K562 (cell line): Measurements from ENCODE around the gene OLFML2B. TPM values are rescaled to one million over a fixed set of nuclear protein-coding genes. Genes with fewer than 3 reads are reported as not detected.

ENCODE experiments used
- ATAC-seq: fragments of 200-7000 bp; cut with Tn5 transposase; 3 replicates; pipeline ENCODE4 v1.9.1; 2020; ENCODE audit warnings: moderate library complexity
- BruUV-seq: library from RNA; stranded (reverse); fragments of 400-500 nt; replicated peaks from 2 replicates; lab custom pipeline; 2021; lab: Mats Ljungman, UMichigan
- CTCF ChIA-PET: fragments of 300-600 bp; formaldehyde crosslinking; extraction: SDS; loops from one replicate; lab custom pipeline; 2021; ENCODE audit warnings: low intra/inter-chr PET ratio; lab: Yijun Ruan, JAX
- POLR2A ChIA-PET: fragments of 300-600, 350-650 bp; sonication (Branson Sonifier 250); formaldehyde crosslinking; extraction: SDS; loops from one replicate; lab custom pipeline; 2021; ENCODE audit warnings: antibody characterized with exemption, inconsistent platforms; lab: Yijun Ruan, JAX
- DNase-seq, 4 experiments: peaks; one replicate each; pipeline versions ENCODE4 v3.0.0 to v3.0.0-alpha.2; 2011 to 2018; ENCODE audit warnings: low spot score in 3 of 4, mixed read lengths in 3 of 4; ENCODE audit errors: extremely low read depth in 1 of 4
- FAIRE-seq: peaks from 2 replicates; lab custom pipeline; 2011; peaks lifted over from hg19 to GRCh38; lab: Jason Lieb, UNC
- H2AFZ ChIP-seq: 2 replicates; pipeline ENCODE4 v1.6.0; 2011; ENCODE audit warnings: low read depth, low read length, control low read depth, inconsistent platforms
- H3K27ac ChIP-seq: fragments of 200-600 bp; 3 replicates; pipeline ENCODE4 v1.8.0; 2011; ENCODE audit warnings: low read depth, mild to moderate bottlenecking, control low read depth, inconsistent platforms, low read length, moderate library complexity, mixed read lengths; ENCODE audit errors: extremely low read depth
- H3K27me3 ChIP-seq, 2 experiments: fragments of 300-600 bp in 1 of 2; 2 replicates in 1 of 2; 3 replicates in 1 of 2; pipeline versions ENCODE4 v1.6.0 to v1.8.0; 2011; ENCODE audit warnings: inconsistent platforms in 2 of 2, low read length in 2 of 2, mild to moderate bottlenecking in 1 of 2, mixed read lengths in 1 of 2, moderate library complexity in 1 of 2; ENCODE audit not compliant: control insufficient read depth in 2 of 2, insufficient read depth in 2 of 2
- H3K36me3 ChIP-seq: fragments of 300-600 bp; 3 replicates; pipeline ENCODE4 v1.8.0; 2011; ENCODE audit warnings: mild to moderate bottlenecking, low read length, inconsistent platforms; ENCODE audit not compliant: control insufficient read depth, insufficient read depth
- H3K4me1 ChIP-seq, 2 experiments: fragments of 200-600 bp in 1 of 2; replicated peaks in 1 of 2; 2 replicates in 1 of 2; 3 replicates in 1 of 2; pipeline versions ENCODE4 v1.5.1 to v1.8.0; 2011; ENCODE audit warnings: inconsistent platforms in 2 of 2, low read length in 2 of 2, mild to moderate bottlenecking in 1 of 2, mixed read lengths in 1 of 2, moderate library complexity in 1 of 2; ENCODE audit not compliant: control insufficient read depth in 2 of 2, insufficient read depth in 2 of 2
- H3K4me2 ChIP-seq: 2 replicates; pipeline ENCODE4 v1.6.1; 2011; ENCODE audit warnings: low read length, control low read depth, inconsistent platforms, mixed read lengths; ENCODE audit not compliant: insufficient read depth
- H3K4me3 ChIP-seq: fragments of 200-600 bp; sonication (generic), shearing (Covaris generic); 2 replicates; pipeline ENCODE4 v1.5.1; 2016; ENCODE audit warnings: control low read depth, inconsistent platforms
- H3K79me2 ChIP-seq: fragments of 200-600 bp; 3 replicates; pipeline ENCODE4 v1.8.0; 2011; ENCODE audit warnings: low read length, inconsistent platforms; ENCODE audit not compliant: control insufficient read depth, insufficient read depth
- H3K9ac ChIP-seq, 2 experiments: 2 replicates each; pipeline versions ENCODE4 v1.6.0 to v1.6.1; 2011; ENCODE audit warnings: low read depth in 2 of 2, low read length in 2 of 2, control low read depth in 1 of 2, inconsistent platforms in 1 of 2, mild to moderate bottlenecking in 1 of 2, mixed read lengths in 1 of 2; ENCODE audit not compliant: insufficient read depth in 1 of 2
- H3K9me1 ChIP-seq: one replicate; pipeline ENCODE4 v1.6.0; 2011; ENCODE audit warnings: inconsistent platforms, mild to moderate bottlenecking, low read length, moderate library complexity; ENCODE audit not compliant: control insufficient read depth, insufficient read depth
- H3K9me3 ChIP-seq: replicated peaks from 2 replicates; pipeline ENCODE4 v1.5.1; 2011; ENCODE audit warnings: low read depth, low read length, inconsistent platforms; ENCODE audit not compliant: control insufficient read depth, insufficient read depth
- H4K20me1 ChIP-seq: replicated peaks from 2 replicates; pipeline ENCODE4 v1.6.1; 2011; ENCODE audit warnings: low read length, inconsistent platforms, mixed read lengths; ENCODE audit not compliant: control insufficient read depth, insufficient read depth
- KLF16 ChIP-seq: IDR thresholded peaks from 2 replicates; pipeline ENCODE4 v1.6.1; 2016; ENCODE audit warnings: antibody characterized with exemption
- RAD21 ChIP-seq, 2 experiments: fragments of 250-450 bp in 1 of 2; fragments of 450-650 bp in 1 of 2; sonication (Bioruptor Pico) in 1 of 2; formaldehyde crosslinking in 1 of 2; IDR thresholded peaks in 1 of 2; conservative IDR thresholded peaks in 1 of 2; 2 replicates each; pipeline versions ENCODE4 v1.4.0 to v1.8.0; 2020 to 2022; ENCODE audit warnings: mild to moderate bottlenecking in 2 of 2, moderate library complexity in 1 of 2
- RCOR1 ChIP-seq, 2 experiments: IDR thresholded peaks; 2 replicates each; pipeline ENCODE4 v1.6.1; 2012; ENCODE audit warnings: low read depth in 2 of 2, low read length in 2 of 2, borderline replicate concordance in 1 of 2, improper control_type of control experiment in 1 of 2
- SMC3 ChIP-seq: conservative IDR thresholded peaks from 2 replicates; pipeline ENCODE4 v1.6.1; 2011; ENCODE audit warnings: low read depth, low read length, improper control_type of control experiment; ENCODE audit not compliant: insufficient read depth
- STAG1 ChIP-seq: sonication (generic); formaldehyde crosslinking; IDR thresholded peaks from 2 replicates; pipeline ENCODE4 v1.5.0; 2020; ENCODE audit warnings: missing genetic modification reagents, borderline replicate concordance
- YY1 ChIP-seq, 3 experiments: IDR thresholded peaks; 2 replicates each; pipeline ENCODE4 v1.6.1; 2011; ENCODE audit warnings: low read length in 2 of 3, mild to moderate bottlenecking in 2 of 3, moderate library complexity in 2 of 3, borderline replicate concordance in 1 of 3, control low read depth in 1 of 3, low read depth in 1 of 3; ENCODE audit not compliant: insufficient read depth in 3 of 3, insufficient replicate concordance in 2 of 3, control insufficient read depth in 1 of 3, insufficient read length in 1 of 3; ENCODE audit errors: extremely low read depth in 1 of 3
- ZNF217 ChIP-seq: sonication (generic); formaldehyde crosslinking; IDR thresholded peaks from 2 replicates; pipeline ENCODE4 v1.8.0; 2022; ENCODE audit warnings: mild to moderate bottlenecking, missing genetic modification reagents
- ZNF24 ChIP-seq: fragments of 450-650 bp; IDR thresholded peaks from 2 replicates; pipeline ENCODE4 v1.6.1; 2016
- ZNF586 ChIP-seq: fragments of 450-650 bp; formaldehyde crosslinking; conservative IDR thresholded peaks from 2 replicates; pipeline ENCODE4 v1.4.0; 2020; ENCODE audit warnings: mild to moderate bottlenecking, moderate library complexity
- WGBS: fragments of 100-300 bp; shearing (Covaris generic); methylation state at CpG from one replicate; pipeline ENCODE4 v1.1.6; 2016; ENCODE audit warnings: low coverage, mixed read lengths; ENCODE audit not compliant: insufficient coverage; ENCODE audit errors: missing lambda C conversion rate; 5-methylcytosine and 5-hydroxymethylcytosine counted together
- in situ Hi-C: fragments of 300-500 bp; cut with MboI; formaldehyde crosslinking; loops from 4 replicates; pipeline ENCODE4 v1.15.0; 2018; ENCODE audit warnings: inconsistent platforms, mixed read lengths
- intact Hi-C: fragments of 100-400 bp; cut with micrococcal nuclease; formaldehyde crosslinking; loops from 2 replicates; pipeline ENCODE4 v1.14.2; 2022
- polyA plus RNA-seq, 8 experiments: library from polyadenylated mRNA; depleted of rRNA in 4 of 8; stranded (reverse) in 5 of 8; unstranded in 3 of 8; fragments of >200 nt; fragmentation: Nextera tagmentation in 2 of 8; fragmentation: Illumina TruSeq in 1 of 8; extraction: Ambion mirVana in 2 of 8; extraction: Trizol in 1 of 8; gene quantifications; 2 replicates each; pipeline versions ENCODE4 v1.2.1 to v1.2.3, GENCODE V29; 2011 to 2014; ENCODE audit warnings: inconsistent platforms in 1 of 8, missing spikeins in 1 of 8
- total RNA-seq, 7 experiments: library from RNA; depleted of rRNA in 6 of 7; stranded (reverse); fragments of >200 nt in 6 of 7; fragmentation: Illumina TruSeq in 2 of 7; extraction: Trizol in 2 of 7; gene quantifications; 2 replicates each; pipeline versions ENCODE4 v1.2.1 to v1.2.3, GENCODE V29; 2011 to 2021; ENCODE audit warnings: low replicate concordance in 1 of 7
- TF ChIP-seq, protein P1 (sequence below): fragments of 250-450 bp; sonication (Bioruptor Pico); IDR thresholded peaks from 2 replicates; pipeline ENCODE4 v1.5.0; 2022; ENCODE audit warnings: mild to moderate bottlenecking
- TF ChIP-seq, protein P2 (sequence below): sonication (generic); formaldehyde crosslinking; IDR thresholded peaks from 2 replicates; pipeline ENCODE4 v1.8.0; 2022; ENCODE audit warnings: missing genetic modification reagents, mild to moderate bottlenecking, moderate library complexity, borderline replicate concordance
- TF ChIP-seq, protein P3 (sequence below): fragments of 450-650 bp; formaldehyde crosslinking; IDR thresholded peaks from 2 replicates; pipeline ENCODE4 v1.4.0; 2020; ENCODE audit warnings: mild to moderate bottlenecking, moderate library complexity
- TF ChIP-seq, protein P4 (sequence below), 3 experiments: IDR thresholded peaks in 2 of 3; conservative IDR thresholded peaks in 1 of 3; 2 replicates each; pipeline ENCODE4 v1.5.1; 2011 to 2012; ENCODE audit warnings: low read length in 3 of 3, mild to moderate bottlenecking in 3 of 3, control low read depth in 2 of 3, improper control_type of control experiment in 1 of 3, inconsistent platforms in 1 of 3, low read depth in 1 of 3, mixed read lengths in 1 of 3, moderate library complexity in 1 of 3; ENCODE audit not compliant: insufficient read depth in 2 of 3

Gene OLFML2B
- total and polyA plus RNA-seq, 9 of the 15 experiments (the other 6 are each of a cell fraction or from before 2014, with no cell fraction given): not detected

DNA sequence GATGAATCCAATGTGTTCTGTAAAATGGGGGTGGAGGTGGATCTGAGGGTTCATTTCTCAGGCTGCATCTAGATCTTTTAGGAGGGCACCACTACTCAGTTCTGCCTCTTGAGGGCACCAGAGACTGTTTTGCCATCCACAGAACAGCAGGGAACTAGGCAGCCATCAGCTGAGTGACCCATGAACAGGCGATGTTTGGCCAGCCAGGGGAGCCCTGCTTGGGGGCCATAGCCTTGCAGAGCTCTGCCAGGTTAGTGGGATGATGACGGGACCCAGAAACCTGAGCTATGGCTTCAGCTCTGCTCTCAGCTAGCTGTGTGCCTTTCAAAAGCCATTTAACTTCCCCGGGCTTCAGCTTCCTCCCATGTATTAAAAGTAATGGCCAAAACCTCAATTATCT lies 32.4 kb upstream of the OLFML2B start:
- FAIRE-seq (peak; percentile 85), ATAC-seq (peak; percentile 99), DNase-seq (peak; percentile 62 to 70 (median 65))
- Histone ChIP-seq H2AFZ (no peak overlapping the region), H3K27me3 (peaks cover 0 to 7% of the 10 kb centered on the region in 2 experiments; a peak in 1 of 5 replicates), H3K9me3 (no peaks in the 10 kb centered on the region), H3K9ac (no peak overlapping the region), H3K27ac (no peak overlapping the region), H3K36me3 (no peaks in the 10 kb centered on the region), H3K9me1 (no peaks in the 10 kb centered on the region), H4K20me1 (no peaks in the 10 kb centered on the region), H3K79me2 (no peaks in the 10 kb centered on the region), H3K4me1 (no peaks in the 10 kb centered on the region), H3K4me2 (no peak overlapping the region), H3K4me3 (no peak overlapping the region)
- ChIA-PET CTCF (interaction anchor here (0.5 to 1.4 kb wide), 4 partner anchors 13 to 744 kb away, joined by 3 to 9 read pairs (median 5); no protein-coding TSS in a partner anchor), POLR2A (interaction anchor here (0.6 to 1.1 kb wide), 3 partner anchors 63 to 576 kb away, joined by 3 to 4 read pairs (median 3); partner anchors contain the start of gene DDR2)
- no TSS peak for BruUV-seq
- intact Hi-C loops: loop anchor here (1.0 to 10.0 kb wide), 6 partner anchors 220 to 1119 kb away; partner anchors contain the start of gene UHMK1
- 7% methylated on average over 3 of the region's 3 CpGs for WGBS
- in situ Hi-C loops: no loop called here
- TF ChIP-seq ZNF24 (0 out of 2 replicates have a peak, but pooled peaks have one; percentile 27), RCOR1 (IDR thresholded peaks at IDR 0.05; ENCODE audit: borderline replicate concordance in 1 of 2, low read depth in 2 of 2, low read length in 2 of 2) (0 out of 4 replicates have a peak, but pooled peaks of 1 of the 2 experiments have one; percentile 42), SMC3 (peak; percentile 80), KLF16 (peak; percentile 26; the same call in 1 of the 2 replicates), ZNF586 (no peak), STAG1 (peak; percentile 90; the same call in 1 of the 2 replicates), YY1 (IDR thresholded peaks at IDR 0.05; ENCODE audit: borderline replicate concordance in 1 of 3, control insufficient read depth in 1 of 3, extremely low read depth in 1 of 3, insufficient read depth in 3 of 3, insufficient read length in 1 of 3, insufficient replicate concordance in 2 of 3, low read depth in 1 of 3, low read length in 2 of 3) (peak in 2 of 3 experiments; percentile 43 to 65), RAD21 (CRISPR knock-in tag; conservative IDR thresholded peaks at IDR 0.05 in 1 of 2, IDR thresholded peaks at IDR 0.05 in 1 of 2) (peak; percentile 91 to 94), ZNF217 (CRISPR knock-in tag) (no peak)
- TF ChIP-seq, protein P1, sequence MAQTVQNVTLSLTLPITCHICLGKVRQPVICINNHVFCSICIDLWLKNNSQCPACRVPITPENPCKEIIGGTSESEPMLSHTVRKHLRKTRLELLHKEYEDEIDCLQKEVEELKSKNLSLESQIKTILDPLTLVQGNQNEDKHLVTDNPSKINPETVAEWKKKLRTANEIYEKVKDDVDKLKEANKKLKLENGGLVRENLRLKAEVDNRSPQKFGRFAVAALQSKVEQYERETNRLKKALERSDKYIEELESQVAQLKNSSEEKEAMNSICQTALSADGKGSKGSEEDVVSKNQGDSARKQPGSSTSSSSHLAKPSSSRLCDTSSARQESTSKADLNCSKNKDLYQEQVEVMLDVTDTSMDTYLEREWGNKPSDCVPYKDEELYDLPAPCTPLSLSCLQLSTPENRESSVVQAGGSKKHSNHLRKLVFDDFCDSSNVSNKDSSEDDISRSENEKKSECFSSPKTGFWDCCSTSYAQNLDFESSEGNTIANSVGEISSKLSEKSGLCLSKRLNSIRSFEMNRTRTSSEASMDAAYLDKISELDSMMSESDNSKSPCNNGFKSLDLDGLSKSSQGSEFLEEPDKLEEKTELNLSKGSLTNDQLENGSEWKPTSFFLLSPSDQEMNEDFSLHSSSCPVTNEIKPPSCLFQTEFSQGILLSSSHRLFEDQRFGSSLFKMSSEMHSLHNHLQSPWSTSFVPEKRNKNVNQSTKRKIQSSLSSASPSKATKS (CRISPR knock-in tag): no peak
- TF ChIP-seq, protein P2, sequence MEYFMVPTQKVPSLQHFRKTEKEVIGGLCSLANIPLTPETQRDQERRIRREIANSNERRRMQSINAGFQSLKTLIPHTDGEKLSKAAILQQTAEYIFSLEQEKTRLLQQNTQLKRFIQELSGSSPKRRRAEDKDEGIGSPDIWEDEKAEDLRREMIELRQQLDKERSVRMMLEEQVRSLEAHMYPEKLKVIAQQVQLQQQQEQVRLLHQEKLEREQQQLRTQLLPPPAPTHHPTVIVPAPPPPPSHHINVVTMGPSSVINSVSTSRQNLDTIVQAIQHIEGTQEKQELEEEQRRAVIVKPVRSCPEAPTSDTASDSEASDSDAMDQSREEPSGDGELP (CRISPR knock-in tag): peak; percentile 96
- TF ChIP-seq, protein P3, sequence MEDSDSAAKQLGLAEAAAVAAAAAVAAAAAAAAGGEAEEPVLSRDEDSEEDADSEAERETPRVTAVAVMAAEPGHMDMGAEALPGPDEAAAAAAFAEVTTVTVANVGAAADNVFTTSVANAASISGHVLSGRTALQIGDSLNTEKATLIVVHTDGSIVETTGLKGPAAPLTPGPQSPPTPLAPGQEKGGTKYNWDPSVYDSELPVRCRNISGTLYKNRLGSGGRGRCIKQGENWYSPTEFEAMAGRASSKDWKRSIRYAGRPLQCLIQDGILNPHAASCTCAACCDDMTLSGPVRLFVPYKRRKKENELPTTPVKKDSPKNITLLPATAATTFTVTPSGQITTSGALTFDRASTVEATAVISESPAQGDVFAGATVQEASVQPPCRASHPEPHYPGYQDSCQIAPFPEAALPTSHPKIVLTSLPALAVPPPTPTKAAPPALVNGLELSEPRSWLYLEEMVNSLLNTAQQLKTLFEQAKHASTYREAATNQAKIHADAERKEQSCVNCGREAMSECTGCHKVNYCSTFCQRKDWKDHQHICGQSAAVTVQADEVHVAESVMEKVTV: peak; percentile 77; the same call in 1 of the 2 replicates
- TF ChIP-seq, protein P4, sequence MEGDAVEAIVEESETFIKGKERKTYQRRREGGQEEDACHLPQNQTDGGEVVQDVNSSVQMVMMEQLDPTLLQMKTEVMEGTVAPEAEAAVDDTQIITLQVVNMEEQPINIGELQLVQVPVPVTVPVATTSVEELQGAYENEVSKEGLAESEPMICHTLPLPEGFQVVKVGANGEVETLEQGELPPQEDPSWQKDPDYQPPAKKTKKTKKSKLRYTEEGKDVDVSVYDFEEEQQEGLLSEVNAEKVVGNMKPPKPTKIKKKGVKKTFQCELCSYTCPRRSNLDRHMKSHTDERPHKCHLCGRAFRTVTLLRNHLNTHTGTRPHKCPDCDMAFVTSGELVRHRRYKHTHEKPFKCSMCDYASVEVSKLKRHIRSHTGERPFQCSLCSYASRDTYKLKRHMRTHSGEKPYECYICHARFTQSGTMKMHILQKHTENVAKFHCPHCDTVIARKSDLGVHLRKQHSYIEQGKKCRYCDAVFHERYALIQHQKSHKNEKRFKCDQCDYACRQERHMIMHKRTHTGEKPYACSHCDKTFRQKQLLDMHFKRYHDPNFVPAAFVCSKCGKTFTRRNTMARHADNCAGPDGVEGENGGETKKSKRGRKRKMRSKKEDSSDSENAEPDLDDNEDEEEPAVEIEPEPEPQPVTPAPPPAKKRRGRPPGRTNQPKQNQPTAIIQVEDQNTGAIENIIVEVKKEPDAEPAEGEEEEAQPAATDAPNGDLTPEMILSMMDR (IDR thresholded peaks at IDR 0.05 in 2 of 3, conservative IDR thresholded peaks at IDR 0.05 in 1 of 3; ENCODE audit: insufficient read depth in 2 of 3, low read depth in 1 of 3, low read length in 3 of 3): peak; percentile 88 to 93 (median 88)
